Left kidney (tissue), 8 donors: ENCODE data around the gene NLRC4. TPM values are rescaled to one million over a fixed set of nuclear protein-coding genes. Genes with fewer than 3 reads are reported as not detected.
"Not testable (repeated sequence)": the region's sequence is repeated elsewhere in the genome, so short reads cannot be mapped to it uniquely, and the experiment has no call there.

ENCODE experiments used
- DNase-seq: peaks from one replicate; pipeline ENCODE4 v3.0.0-alpha.2; 2013
- long read RNA-seq, 8 donors: transcript quantifications; one replicate each; lab custom pipeline, GENCODE V29; 2026
- polyA plus RNA-seq: library from polyadenylated mRNA; unstranded; fragments of 120-200 nt; gene quantifications from one replicate; pipeline ENCODE4 v1.2.1, GENCODE V29; 2013; ENCODE audit not compliant: insufficient read length

Gene NLRC4
- polyA plus RNA-seq, result 1.0 TPM
- long read RNA-seq, donor 1, result 0 reads
- long read RNA-seq, donor 2, result 0 reads
- long read RNA-seq, donor 3, result 0 reads
- long read RNA-seq, donor 4, result 0 reads
- long read RNA-seq, donor 5, partial matches to known transcripts, result 70 of 123 reads
- long read RNA-seq, donor 5, other reads (novel, unspliced or antisense), result 53 of 123 reads
- long read RNA-seq, donor 6, result 0 reads
- long read RNA-seq, donor 7, result 0 reads
- long read RNA-seq, donor 8, result 0 reads

- no peak for DNase-seq
These were observed at the start of gene NLRC4 for GRCh38 chr2:32264422-32265105. Gene NLRC4 (minus strand): TSS chr2:32264886. CDS start chr2:32256775, 8,111 bp downstream.

- DNase-seq, result no peak
These were observed 45.9 kb upstream of the NLRC4 start for GRCh38 chr2:32310577-32310976.

GRCh38 chr2:32293966-32294562 lies 29.4 kb upstream of the NLRC4 start:
- not testable (repeated sequence) for DNase-seq

- DNase-seq, result not testable (repeated sequence)
These were observed 28.8 kb upstream of the NLRC4 start for GRCh38 chr2:32293493-32293892.

- DNase-seq, result no peak
These were observed 27.1 kb upstream of the NLRC4 start for GRCh38 chr2:32291746-32292145.

- DNase-seq, result no peak
These were observed 25.3 kb upstream of the NLRC4 start for GRCh38 chr2:32290000-32290339.

GRCh38 chr2:32289165-32289999 lies 24.7 kb upstream of the NLRC4 start:
- no peak for DNase-seq

GRCh38 chr2:32284321-32284720 lies 19.6 kb upstream of the NLRC4 start:
- no peak for DNase-seq

- DNase-seq, result no peak
These were observed 13.8 kb upstream of the NLRC4 start for GRCh38 chr2:32278478-32278853.

GRCh38 chr2:32277674-32278477 lies 13.2 kb upstream of the NLRC4 start, which contains the start of gene YIPF4:
Gene YIPF4 (plus strand): TSS chr2:32277904. CDS start chr2:32278156, 252 bp downstream.
- DNase-seq, result peak; percentile 97

- no peak for DNase-seq
These were observed 12.6 kb upstream of the NLRC4 start for GRCh38 chr2:32277363-32277673.

- not testable (repeated sequence) for DNase-seq
These were observed 11.1 kb upstream of the NLRC4 start for GRCh38 chr2:32275790-32276189.

- DNase-seq, result no peak
These were observed 9.6 kb upstream of the NLRC4 start for GRCh38 chr2:32274289-32274688.

GRCh38 chr2:32272279-32272678 lies 7.6 kb upstream of the NLRC4 start:
- DNase-seq, result no peak

- DNase-seq, result no peak
These were observed 6.4 kb upstream of the NLRC4 start for GRCh38 chr2:32271063-32271462.

- DNase-seq, result no peak
These were observed 2.6 kb downstream of the NLRC4 start for GRCh38 chr2:32262105-32262504.

GRCh38 chr2:32260376-32260775 lies 4.3 kb downstream of the NLRC4 start:
- DNase-seq, result no peak

- no peak for DNase-seq
These were observed 6.4 kb downstream of the NLRC4 start for GRCh38 chr2:32258242-32258641.

GRCh38 chr2:32250290-32250689 lies 14.4 kb downstream of the NLRC4 start:
- DNase-seq, result no peak

GRCh38 chr2:32249731-32250236 lies 14.9 kb downstream of the NLRC4 start:
- DNase-seq, result no peak

GRCh38 chr2:32248299-32248698 lies 16.4 kb downstream of the NLRC4 start:
- no peak for DNase-seq

- DNase-seq, result no peak
These were observed 17.8 kb downstream of the NLRC4 start for GRCh38 chr2:32246911-32247310.
